Measurements from ENCODE around the gene ZC3H4. TPM values are rescaled to one million over a fixed set of nuclear protein-coding genes. Genes with fewer than 3 reads are reported as not detected.

The ZC3H4 gene
- total and polyA plus RNA-seq, 4 donors = 2.9 to 11.8 (median 6.3) TPM

DNA sequence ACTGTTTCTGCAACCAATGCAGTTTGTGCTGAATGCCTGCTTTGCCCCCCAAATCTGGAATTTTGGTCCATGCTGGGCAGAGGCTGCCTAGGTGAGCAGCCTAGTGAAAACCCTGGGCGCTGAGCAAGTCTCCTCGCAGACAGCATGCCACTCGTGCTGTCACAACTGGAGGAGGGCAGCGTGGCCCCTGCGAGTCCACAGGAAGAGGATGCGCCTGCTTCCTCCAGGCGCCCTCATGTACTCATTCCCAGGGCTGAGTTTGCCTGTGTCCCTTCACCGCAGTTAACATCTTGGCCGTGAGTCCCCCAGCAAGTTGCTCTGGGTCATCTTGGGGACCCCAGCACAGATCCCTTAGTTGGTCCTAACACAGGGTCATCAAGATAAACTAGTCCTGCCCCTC lies 39.0 kb downstream of the ZC3H4 start:
- peaks cover 0 to 4% (median under 1%) of the 10 kb centered on the region in 4 donors for H3K4me1 ChIP-seq (ENCODE audit: control insufficient read depth in 4 of 4, insufficient read depth in 4 of 4, low read length in 3 of 4)
- WGBS = 81% methylated on average over 9 of the region's 9 CpGs
- H3K27me3 ChIP-seq (ENCODE audit: control insufficient read depth in 4 of 4, insufficient read depth in 4 of 4, low read length in 3 of 4) = no peaks in the 10 kb centered on the region
- H3K9me3 ChIP-seq (ENCODE audit: control insufficient read depth in 4 of 4, low read length in 3 of 4) = no peaks in the 10 kb centered on the region
- no peak overlapping the region for H3K9ac ChIP-seq (ENCODE audit: low read depth in 1 of 2, low read length in 2 of 2)
- peaks cover 15 to 50% (median 32%) of the 10 kb centered on the region in 4 donors for H3K36me3 ChIP-seq (ENCODE audit: control insufficient read depth in 4 of 4, insufficient read depth in 3 of 4, low read depth in 1 of 4, low read length in 3 of 4)
- H3K27ac ChIP-seq (ENCODE audit: low read depth in 1 of 2, low read length in 2 of 2) = no peak overlapping the region
- H3K4me3 ChIP-seq (ENCODE audit: low read depth in 1 of 3, low read length in 3 of 3) = no peak overlapping the region
- DNase-seq (ENCODE audit: low spot score) = no peak
- TF ChIP-seq SP1 (IDR thresholded peaks at IDR 0.05) (no peak), RAD21 (IDR thresholded peaks at IDR 0.05) (no peak)

DNA sequence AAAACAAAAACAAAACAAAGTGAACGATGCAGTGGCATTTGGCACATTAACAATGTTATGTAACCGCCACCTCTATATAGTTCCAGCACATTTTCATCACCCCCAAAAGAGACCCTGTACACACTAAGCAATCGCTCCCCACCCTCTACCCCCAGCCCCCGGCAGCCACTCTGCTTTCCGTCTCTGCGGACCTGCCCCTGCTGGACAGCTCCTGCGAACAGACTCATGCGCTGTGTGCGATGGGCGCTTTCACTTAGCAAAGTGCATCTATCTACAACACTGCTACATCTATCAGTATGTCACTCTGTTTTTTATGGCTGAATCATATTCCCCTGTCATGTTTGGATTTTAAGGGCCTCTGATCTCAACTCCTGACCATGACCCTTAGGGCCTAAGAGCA lies 40.0 kb downstream of the ZC3H4 start:
- Histone ChIP-seq H3K27ac (ENCODE audit: low read depth in 1 of 2, low read length in 2 of 2) (no peak overlapping the region), H3K36me3 (ENCODE audit: control insufficient read depth in 4 of 4, insufficient read depth in 3 of 4, low read depth in 1 of 4, low read length in 3 of 4) (peaks cover 15 to 58% (median 34%) of the 10 kb centered on the region in 4 donors), H3K9ac (ENCODE audit: low read depth in 1 of 2, low read length in 2 of 2) (no peak overlapping the region), H3K4me3 (ENCODE audit: low read depth in 1 of 3, low read length in 3 of 3) (no peak overlapping the region), H3K4me1 (ENCODE audit: control insufficient read depth in 4 of 4, insufficient read depth in 4 of 4, low read length in 3 of 4) (no peaks in the 10 kb centered on the region), H3K9me3 (ENCODE audit: control insufficient read depth in 4 of 4, low read length in 3 of 4) (no peaks in the 10 kb centered on the region), H3K27me3 (ENCODE audit: control insufficient read depth in 4 of 4, insufficient read depth in 4 of 4, low read length in 3 of 4) (no peaks in the 10 kb centered on the region)
- WGBS = 92% methylated on average over 10 of the region's 10 CpGs
- no peak for DNase-seq (ENCODE audit: low spot score)
- no peak for TF ChIP-seq GABPA (IDR thresholded peaks at IDR 0.05 in 1 of 2, conservative IDR thresholded peaks at IDR 0.05 in 1 of 2)
- no peak for TF ChIP-seq NR2F2 (IDR thresholded peaks at IDR 0.05)
- TF ChIP-seq JUND (IDR thresholded peaks at IDR 0.05) = no peak
- TF ChIP-seq, protein P1, sequence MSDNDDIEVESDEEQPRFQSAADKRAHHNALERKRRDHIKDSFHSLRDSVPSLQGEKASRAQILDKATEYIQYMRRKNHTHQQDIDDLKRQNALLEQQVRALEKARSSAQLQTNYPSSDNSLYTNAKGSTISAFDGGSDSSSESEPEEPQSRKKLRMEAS (IDR thresholded peaks at IDR 0.05) = no peak
- TF ChIP-seq, protein P2, sequence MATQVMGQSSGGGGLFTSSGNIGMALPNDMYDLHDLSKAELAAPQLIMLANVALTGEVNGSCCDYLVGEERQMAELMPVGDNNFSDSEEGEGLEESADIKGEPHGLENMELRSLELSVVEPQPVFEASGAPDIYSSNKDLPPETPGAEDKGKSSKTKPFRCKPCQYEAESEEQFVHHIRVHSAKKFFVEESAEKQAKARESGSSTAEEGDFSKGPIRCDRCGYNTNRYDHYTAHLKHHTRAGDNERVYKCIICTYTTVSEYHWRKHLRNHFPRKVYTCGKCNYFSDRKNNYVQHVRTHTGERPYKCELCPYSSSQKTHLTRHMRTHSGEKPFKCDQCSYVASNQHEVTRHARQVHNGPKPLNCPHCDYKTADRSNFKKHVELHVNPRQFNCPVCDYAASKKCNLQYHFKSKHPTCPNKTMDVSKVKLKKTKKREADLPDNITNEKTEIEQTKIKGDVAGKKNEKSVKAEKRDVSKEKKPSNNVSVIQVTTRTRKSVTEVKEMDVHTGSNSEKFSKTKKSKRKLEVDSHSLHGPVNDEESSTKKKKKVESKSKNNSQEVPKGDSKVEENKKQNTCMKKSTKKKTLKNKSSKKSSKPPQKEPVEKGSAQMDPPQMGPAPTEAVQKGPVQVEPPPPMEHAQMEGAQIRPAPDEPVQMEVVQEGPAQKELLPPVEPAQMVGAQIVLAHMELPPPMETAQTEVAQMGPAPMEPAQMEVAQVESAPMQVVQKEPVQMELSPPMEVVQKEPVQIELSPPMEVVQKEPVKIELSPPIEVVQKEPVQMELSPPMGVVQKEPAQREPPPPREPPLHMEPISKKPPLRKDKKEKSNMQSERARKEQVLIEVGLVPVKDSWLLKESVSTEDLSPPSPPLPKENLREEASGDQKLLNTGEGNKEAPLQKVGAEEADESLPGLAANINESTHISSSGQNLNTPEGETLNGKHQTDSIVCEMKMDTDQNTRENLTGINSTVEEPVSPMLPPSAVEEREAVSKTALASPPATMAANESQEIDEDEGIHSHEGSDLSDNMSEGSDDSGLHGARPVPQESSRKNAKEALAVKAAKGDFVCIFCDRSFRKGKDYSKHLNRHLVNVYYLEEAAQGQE (IDR thresholded peaks at IDR 0.05) = no peak
- no peak for TF ChIP-seq FOXA1 (IDR thresholded peaks at IDR 0.05)
- TF ChIP-seq, protein P3, sequence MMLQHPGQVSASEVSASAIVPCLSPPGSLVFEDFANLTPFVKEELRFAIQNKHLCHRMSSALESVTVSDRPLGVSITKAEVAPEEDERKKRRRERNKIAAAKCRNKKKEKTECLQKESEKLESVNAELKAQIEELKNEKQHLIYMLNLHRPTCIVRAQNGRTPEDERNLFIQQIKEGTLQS (IDR thresholded peaks at IDR 0.05) = no peak
- TF ChIP-seq, protein P4, sequence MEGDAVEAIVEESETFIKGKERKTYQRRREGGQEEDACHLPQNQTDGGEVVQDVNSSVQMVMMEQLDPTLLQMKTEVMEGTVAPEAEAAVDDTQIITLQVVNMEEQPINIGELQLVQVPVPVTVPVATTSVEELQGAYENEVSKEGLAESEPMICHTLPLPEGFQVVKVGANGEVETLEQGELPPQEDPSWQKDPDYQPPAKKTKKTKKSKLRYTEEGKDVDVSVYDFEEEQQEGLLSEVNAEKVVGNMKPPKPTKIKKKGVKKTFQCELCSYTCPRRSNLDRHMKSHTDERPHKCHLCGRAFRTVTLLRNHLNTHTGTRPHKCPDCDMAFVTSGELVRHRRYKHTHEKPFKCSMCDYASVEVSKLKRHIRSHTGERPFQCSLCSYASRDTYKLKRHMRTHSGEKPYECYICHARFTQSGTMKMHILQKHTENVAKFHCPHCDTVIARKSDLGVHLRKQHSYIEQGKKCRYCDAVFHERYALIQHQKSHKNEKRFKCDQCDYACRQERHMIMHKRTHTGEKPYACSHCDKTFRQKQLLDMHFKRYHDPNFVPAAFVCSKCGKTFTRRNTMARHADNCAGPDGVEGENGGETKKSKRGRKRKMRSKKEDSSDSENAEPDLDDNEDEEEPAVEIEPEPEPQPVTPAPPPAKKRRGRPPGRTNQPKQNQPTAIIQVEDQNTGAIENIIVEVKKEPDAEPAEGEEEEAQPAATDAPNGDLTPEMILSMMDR (IDR thresholded peaks at IDR 0.05; ENCODE audit: low read depth, low read length, missing input control) = no peak
- TF ChIP-seq FOXA2 (IDR thresholded peaks at IDR 0.05) = no peak
- no peak for TF ChIP-seq HNF4A (conservative IDR thresholded peaks at IDR 0.05)
- no peak for TF ChIP-seq TAF1 (conservative IDR thresholded peaks at IDR 0.05)
- TF ChIP-seq HNF4G (IDR thresholded peaks at IDR 0.05) = no peak
- TF ChIP-seq YY1 (IDR thresholded peaks at IDR 0.05) = no peak
- no peak for TF ChIP-seq EGR1 (IDR thresholded peaks at IDR 0.05; ENCODE audit: low read depth in 2 of 2)

All from liver (tissue), 9 donors.